ENCODE measurements around the gene RFTN1. TPM values are rescaled to one million over a fixed set of nuclear protein-coding genes. Genes with fewer than 3 reads are reported as not detected.

Gene RFTN1
- total and polyA plus RNA-seq, 4 donors = 4.4 to 20.4 (median 11.9) TPM

DNA sequence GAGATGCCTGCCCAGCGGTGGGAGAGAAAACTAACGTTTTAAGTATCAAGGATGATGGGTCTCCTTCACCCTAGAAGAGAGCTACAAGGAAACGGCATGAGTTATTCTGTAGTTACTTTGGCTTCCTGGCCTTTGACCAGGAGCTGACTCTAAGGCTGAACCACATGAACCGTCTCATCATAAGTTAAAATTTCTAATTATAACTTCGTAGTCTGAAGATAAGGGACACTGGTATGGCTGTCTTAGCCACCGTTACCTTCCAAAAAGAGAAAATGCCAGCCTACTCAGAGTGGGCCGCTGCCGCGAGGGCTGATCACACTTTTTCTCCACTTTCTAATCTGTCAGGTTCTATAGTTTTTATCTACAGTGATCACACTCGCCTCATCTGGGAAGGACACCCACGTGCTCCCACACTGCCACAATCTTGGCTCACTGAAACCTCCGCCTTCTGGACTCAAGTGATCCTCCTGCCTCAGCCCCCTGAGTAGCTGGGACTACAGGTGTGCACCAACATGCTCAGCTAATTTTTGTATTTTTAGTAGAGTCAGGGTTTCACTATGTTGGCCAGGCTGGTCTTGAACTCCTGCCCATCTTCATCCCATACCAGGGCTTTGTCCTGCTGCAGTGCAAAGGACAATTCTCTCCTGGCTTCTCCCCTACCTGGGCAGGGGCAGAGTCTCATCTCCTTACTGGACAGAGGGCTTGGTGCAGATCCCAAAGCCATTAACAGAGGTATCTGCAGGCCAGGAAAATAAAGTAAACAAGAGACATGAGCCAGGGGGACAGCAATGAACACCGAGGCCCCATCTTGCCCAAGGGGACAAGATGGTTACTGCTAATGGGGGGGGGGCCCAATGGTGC, 73.4 kb downstream of the RFTN1 start:
- H3K9ac ChIP-seq (ENCODE audit: low read depth in 1 of 2, low read length in 2 of 2) = no peak overlapping the region
- peaks cover 5 to 36% (median 23%) of the 10 kb centered on the region in 4 donors for H3K4me1 ChIP-seq (ENCODE audit: control insufficient read depth in 4 of 4, insufficient read depth in 4 of 4, low read length in 3 of 4)
- H3K27me3 ChIP-seq (ENCODE audit: control insufficient read depth in 4 of 4, insufficient read depth in 4 of 4, low read length in 3 of 4) = no peaks in the 10 kb centered on the region
- H3K9me3 ChIP-seq (ENCODE audit: control insufficient read depth in 4 of 4, low read length in 3 of 4) = no peaks in the 10 kb centered on the region
- no peak for DNase-seq (ENCODE audit: low spot score)
- TF ChIP-seq RXRA (IDR thresholded peaks at IDR 0.05) (no peak), HNF4A (conservative IDR thresholded peaks at IDR 0.05) (peak in 1 of 2 donors; percentile 7)
- no peak overlapping the region for H3K4me3 ChIP-seq (ENCODE audit: low read depth in 1 of 3, low read length in 3 of 3)
- WGBS = 82% methylated on average over 13 of the region's 13 CpGs
- no peaks in the 10 kb centered on the region for H3K36me3 ChIP-seq (ENCODE audit: control insufficient read depth in 4 of 4, insufficient read depth in 3 of 4, low read depth in 1 of 4, low read length in 3 of 4)
- peak overlapping the region in 1 of 2 donors; percentile 29 for H3K27ac ChIP-seq (ENCODE audit: low read depth in 1 of 2, low read length in 2 of 2)

DNA sequence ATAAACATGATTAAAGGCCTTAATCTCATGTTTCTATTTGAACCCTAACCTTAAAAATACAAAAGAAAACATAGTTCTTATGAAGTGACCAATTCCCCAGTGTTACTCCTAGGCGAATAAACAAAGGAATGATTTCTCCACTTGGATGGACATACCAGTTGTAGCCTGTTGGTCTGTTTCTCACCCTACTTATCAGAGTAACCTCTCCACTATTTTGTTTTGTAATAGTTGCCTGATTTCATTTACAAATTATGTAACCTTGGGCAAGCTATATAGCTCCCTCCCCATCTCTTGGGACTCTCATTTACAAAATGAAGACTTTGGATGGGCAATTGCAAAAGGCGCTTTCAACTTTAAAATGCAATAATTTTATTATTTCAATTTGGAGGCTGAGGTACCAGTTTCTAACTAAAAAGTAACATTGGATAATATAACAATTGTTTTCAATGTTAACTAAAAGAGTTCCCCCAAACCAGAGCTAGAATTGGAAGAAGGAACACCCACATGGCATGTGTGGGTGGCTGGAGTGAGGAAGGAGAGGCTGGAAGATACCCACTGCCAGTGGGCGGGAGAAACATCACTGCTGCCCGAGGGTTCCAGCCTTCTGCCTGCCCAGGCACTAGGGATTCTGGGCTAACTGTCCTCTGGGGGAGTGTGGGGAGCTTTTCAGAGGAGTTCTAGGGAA, 74.2 kb downstream of the RFTN1 start:
- Histone ChIP-seq H3K27ac (ENCODE audit: low read depth in 1 of 2, low read length in 2 of 2) (peak overlapping the region in 1 of 2 donors; percentile 29), H3K4me1 (ENCODE audit: control insufficient read depth in 4 of 4, insufficient read depth in 4 of 4, low read length in 3 of 4) (peaks cover 5 to 36% (median 23%) of the 10 kb centered on the region in 4 donors), H3K36me3 (ENCODE audit: control insufficient read depth in 4 of 4, insufficient read depth in 3 of 4, low read depth in 1 of 4, low read length in 3 of 4) (no peaks in the 10 kb centered on the region), H3K9ac (ENCODE audit: low read depth in 1 of 2, low read length in 2 of 2) (no peak overlapping the region), H3K27me3 (ENCODE audit: control insufficient read depth in 4 of 4, insufficient read depth in 4 of 4, low read length in 3 of 4) (no peaks in the 10 kb centered on the region), H3K9me3 (ENCODE audit: control insufficient read depth in 4 of 4, low read length in 3 of 4) (no peaks in the 10 kb centered on the region), H3K4me3 (ENCODE audit: low read depth in 1 of 3, low read length in 3 of 3) (no peak overlapping the region)
- TF ChIP-seq HNF4G (IDR thresholded peaks at IDR 0.05) (no peak), NR2F2 (IDR thresholded peaks at IDR 0.05) (no peak), RXRA (IDR thresholded peaks at IDR 0.05) (peak; percentile 39 to 82), FOXA1 (IDR thresholded peaks at IDR 0.05) (no peak), EGR1 (IDR thresholded peaks at IDR 0.05; ENCODE audit: low read depth in 2 of 2) (peak in 1 of 2 donors; percentile 19), JUND (IDR thresholded peaks at IDR 0.05) (peak in 1 of 2 donors; percentile 50), GABPA (IDR thresholded peaks at IDR 0.05 in 1 of 2, conservative IDR thresholded peaks at IDR 0.05 in 1 of 2) (no peak), YY1 (IDR thresholded peaks at IDR 0.05) (no peak), FOXA2 (IDR thresholded peaks at IDR 0.05) (peak; percentile 43), TAF1 (conservative IDR thresholded peaks at IDR 0.05) (no peak), RAD21 (IDR thresholded peaks at IDR 0.05) (peak; percentile 28 to 36), SP1 (IDR thresholded peaks at IDR 0.05) (no peak), HNF4A (conservative IDR thresholded peaks at IDR 0.05) (peak; percentile 35 to 70)
- TF ChIP-seq, protein P1, sequence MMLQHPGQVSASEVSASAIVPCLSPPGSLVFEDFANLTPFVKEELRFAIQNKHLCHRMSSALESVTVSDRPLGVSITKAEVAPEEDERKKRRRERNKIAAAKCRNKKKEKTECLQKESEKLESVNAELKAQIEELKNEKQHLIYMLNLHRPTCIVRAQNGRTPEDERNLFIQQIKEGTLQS (IDR thresholded peaks at IDR 0.05) = no peak
- TF ChIP-seq, protein P2, sequence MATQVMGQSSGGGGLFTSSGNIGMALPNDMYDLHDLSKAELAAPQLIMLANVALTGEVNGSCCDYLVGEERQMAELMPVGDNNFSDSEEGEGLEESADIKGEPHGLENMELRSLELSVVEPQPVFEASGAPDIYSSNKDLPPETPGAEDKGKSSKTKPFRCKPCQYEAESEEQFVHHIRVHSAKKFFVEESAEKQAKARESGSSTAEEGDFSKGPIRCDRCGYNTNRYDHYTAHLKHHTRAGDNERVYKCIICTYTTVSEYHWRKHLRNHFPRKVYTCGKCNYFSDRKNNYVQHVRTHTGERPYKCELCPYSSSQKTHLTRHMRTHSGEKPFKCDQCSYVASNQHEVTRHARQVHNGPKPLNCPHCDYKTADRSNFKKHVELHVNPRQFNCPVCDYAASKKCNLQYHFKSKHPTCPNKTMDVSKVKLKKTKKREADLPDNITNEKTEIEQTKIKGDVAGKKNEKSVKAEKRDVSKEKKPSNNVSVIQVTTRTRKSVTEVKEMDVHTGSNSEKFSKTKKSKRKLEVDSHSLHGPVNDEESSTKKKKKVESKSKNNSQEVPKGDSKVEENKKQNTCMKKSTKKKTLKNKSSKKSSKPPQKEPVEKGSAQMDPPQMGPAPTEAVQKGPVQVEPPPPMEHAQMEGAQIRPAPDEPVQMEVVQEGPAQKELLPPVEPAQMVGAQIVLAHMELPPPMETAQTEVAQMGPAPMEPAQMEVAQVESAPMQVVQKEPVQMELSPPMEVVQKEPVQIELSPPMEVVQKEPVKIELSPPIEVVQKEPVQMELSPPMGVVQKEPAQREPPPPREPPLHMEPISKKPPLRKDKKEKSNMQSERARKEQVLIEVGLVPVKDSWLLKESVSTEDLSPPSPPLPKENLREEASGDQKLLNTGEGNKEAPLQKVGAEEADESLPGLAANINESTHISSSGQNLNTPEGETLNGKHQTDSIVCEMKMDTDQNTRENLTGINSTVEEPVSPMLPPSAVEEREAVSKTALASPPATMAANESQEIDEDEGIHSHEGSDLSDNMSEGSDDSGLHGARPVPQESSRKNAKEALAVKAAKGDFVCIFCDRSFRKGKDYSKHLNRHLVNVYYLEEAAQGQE (IDR thresholded peaks at IDR 0.05) = peak; percentile 24
- TF ChIP-seq, protein P3, sequence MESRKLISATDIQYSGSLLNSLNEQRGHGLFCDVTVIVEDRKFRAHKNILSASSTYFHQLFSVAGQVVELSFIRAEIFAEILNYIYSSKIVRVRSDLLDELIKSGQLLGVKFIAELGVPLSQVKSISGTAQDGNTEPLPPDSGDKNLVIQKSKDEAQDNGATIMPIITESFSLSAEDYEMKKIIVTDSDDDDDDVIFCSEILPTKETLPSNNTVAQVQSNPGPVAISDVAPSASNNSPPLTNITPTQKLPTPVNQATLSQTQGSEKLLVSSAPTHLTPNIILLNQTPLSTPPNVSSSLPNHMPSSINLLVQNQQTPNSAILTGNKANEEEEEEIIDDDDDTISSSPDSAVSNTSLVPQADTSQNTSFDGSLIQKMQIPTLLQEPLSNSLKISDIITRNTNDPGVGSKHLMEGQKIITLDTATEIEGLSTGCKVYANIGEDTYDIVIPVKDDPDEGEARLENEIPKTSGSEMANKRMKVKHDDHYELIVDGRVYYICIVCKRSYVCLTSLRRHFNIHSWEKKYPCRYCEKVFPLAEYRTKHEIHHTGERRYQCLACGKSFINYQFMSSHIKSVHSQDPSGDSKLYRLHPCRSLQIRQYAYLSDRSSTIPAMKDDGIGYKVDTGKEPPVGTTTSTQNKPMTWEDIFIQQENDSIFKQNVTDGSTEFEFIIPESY (IDR thresholded peaks at IDR 0.05) = no peak
- TF ChIP-seq, protein P4, sequence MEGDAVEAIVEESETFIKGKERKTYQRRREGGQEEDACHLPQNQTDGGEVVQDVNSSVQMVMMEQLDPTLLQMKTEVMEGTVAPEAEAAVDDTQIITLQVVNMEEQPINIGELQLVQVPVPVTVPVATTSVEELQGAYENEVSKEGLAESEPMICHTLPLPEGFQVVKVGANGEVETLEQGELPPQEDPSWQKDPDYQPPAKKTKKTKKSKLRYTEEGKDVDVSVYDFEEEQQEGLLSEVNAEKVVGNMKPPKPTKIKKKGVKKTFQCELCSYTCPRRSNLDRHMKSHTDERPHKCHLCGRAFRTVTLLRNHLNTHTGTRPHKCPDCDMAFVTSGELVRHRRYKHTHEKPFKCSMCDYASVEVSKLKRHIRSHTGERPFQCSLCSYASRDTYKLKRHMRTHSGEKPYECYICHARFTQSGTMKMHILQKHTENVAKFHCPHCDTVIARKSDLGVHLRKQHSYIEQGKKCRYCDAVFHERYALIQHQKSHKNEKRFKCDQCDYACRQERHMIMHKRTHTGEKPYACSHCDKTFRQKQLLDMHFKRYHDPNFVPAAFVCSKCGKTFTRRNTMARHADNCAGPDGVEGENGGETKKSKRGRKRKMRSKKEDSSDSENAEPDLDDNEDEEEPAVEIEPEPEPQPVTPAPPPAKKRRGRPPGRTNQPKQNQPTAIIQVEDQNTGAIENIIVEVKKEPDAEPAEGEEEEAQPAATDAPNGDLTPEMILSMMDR (IDR thresholded peaks at IDR 0.05; ENCODE audit: low read depth, low read length, missing input control) = no peak
- TF ChIP-seq, protein P5, sequence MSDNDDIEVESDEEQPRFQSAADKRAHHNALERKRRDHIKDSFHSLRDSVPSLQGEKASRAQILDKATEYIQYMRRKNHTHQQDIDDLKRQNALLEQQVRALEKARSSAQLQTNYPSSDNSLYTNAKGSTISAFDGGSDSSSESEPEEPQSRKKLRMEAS (IDR thresholded peaks at IDR 0.05) = peak; percentile 24
- DNase-seq (ENCODE audit: low spot score) = no peak
- WGBS = 76% methylated on average over 4 of the region's 4 CpGs

Measured in liver (tissue), 9 donors.